Measurements from ENCODE around the gene NCOR1.

Gene NCOR1

GRCh38 chr17:16033729-16034349, 181.5 kb downstream of the NCOR1 start:
- no peak for DNase-seq (ENCODE audit: low read depth)

GRCh38 chr17:16027708-16028584, 187.4 kb downstream of the NCOR1 start:
- DNase-seq (ENCODE audit: low read depth), result peak; percentile 94

GRCh38 chr17:16026895-16027294, 188.4 kb downstream of the NCOR1 start:
- DNase-seq (ENCODE audit: low read depth), result no peak

GRCh38 chr17:16025202-16025601, 190.1 kb downstream of the NCOR1 start:
- no peak for DNase-seq (ENCODE audit: low read depth)

GRCh38 chr17:16023881-16024280, 191.5 kb downstream of the NCOR1 start:
- DNase-seq (ENCODE audit: low read depth), result no peak

GRCh38 chr17:16019347-16019746, 196.0 kb downstream of the NCOR1 start:
- DNase-seq (ENCODE audit: low read depth), result no peak

- peak; percentile 81 for DNase-seq (ENCODE audit: low read depth)
Measured at GRCh38 chr17:16013943-16014407, 201.4 kb downstream of the NCOR1 start.

GRCh38 chr17:16007439-16007838, 207.9 kb downstream of the NCOR1 start:
- DNase-seq (ENCODE audit: low read depth), result no peak

- DNase-seq (ENCODE audit: low read depth), result no peak
Measured at GRCh38 chr17:16005636-16006035, 209.7 kb downstream of the NCOR1 start.

- no peak for DNase-seq (ENCODE audit: low read depth)
Measured at GRCh38 chr17:16003841-16004240, 211.5 kb downstream of the NCOR1 start.

- DNase-seq (ENCODE audit: low read depth), result no peak
Measured at GRCh38 chr17:16002708-16003260, 212.6 kb downstream of the NCOR1 start.

- peak; percentile 36 for DNase-seq (ENCODE audit: low read depth)
Measured at GRCh38 chr17:16001226-16001897, 214.0 kb downstream of the NCOR1 start.

GRCh38 chr17:15999974-16000827, 215.1 kb downstream of the NCOR1 start:
- peak; percentile 52 for DNase-seq (ENCODE audit: low read depth)

GRCh38 chr17:15999141-15999973, 216.0 kb downstream of the NCOR1 start, which contains the start of the genes TTC19 and ZSWIM7:
Gene TTC19 (plus strand): TSS chr17:15999824. CDS start chr17:15999849, 25 bp downstream.
Gene ZSWIM7 (minus strand): TSS chr17:15999704. CDS start chr17:15999594, 110 bp downstream.
- DNase-seq (ENCODE audit: low read depth), result peak; percentile 92

- no peak for DNase-seq (ENCODE audit: low read depth)
Measured at GRCh38 chr17:15998031-15998562, 217.2 kb downstream of the NCOR1 start.

GRCh38 chr17:15996322-15996721, 219.0 kb downstream of the NCOR1 start:
- DNase-seq (ENCODE audit: low read depth), result no peak

- DNase-seq (ENCODE audit: low read depth), result peak; percentile 74
Measured at GRCh38 chr17:15981646-15982580, 233.4 kb downstream of the NCOR1 start.

GRCh38 chr17:15981208-15981607, 234.1 kb downstream of the NCOR1 start:
- no peak for DNase-seq (ENCODE audit: low read depth)

All from EH (cell line).